ENCODE results near the gene SLC1A1.

GRCh38 chr9:4489562-4489918 lies 728 bp upstream of the SLC1A1 start:
- TF ChIP-seq CTCF (IDR thresholded peaks at IDR 0.05; ENCODE audit: low read depth, low read length, missing input control) (no peak), ATF3 (IDR thresholded peaks at IDR 0.05) (no peak), YY1 (IDR thresholded peaks at IDR 0.05) (no peak), FOXA1 (IDR thresholded peaks at IDR 0.05) (no peak), EGR1 (IDR thresholded peaks at IDR 0.05; ENCODE audit: low read depth in 2 of 2) (no peak)
